ENCODE data around the gene UBAP2L.

Gene UBAP2L

GRCh38 chr1:154220071-154220969 is at the start of gene UBAP2L:
Gene UBAP2L (plus strand): TSS chr1:154220955. CDS start chr1:154225124, 4,169 bp downstream.
- DNase-seq: peak; percentile 98
- no peak for TF ChIP-seq CTCF (IDR thresholded peaks at IDR 0.05; ENCODE audit: low read depth, low read length, missing control alignments)
- in situ Hi-C loops (cut with HindIII; ENCODE audit: low pct_ligation_motif_present, low sequenced_read_pairs): no loop called here
- H3K36me3 ChIP-seq (replicated peaks): peaks cover 14% of the 10 kb centered on the region
- peak within 1 kb of the TSS; percentile 99 for H3K27ac ChIP-seq
- H3K4me3 ChIP-seq (ENCODE audit: low read depth, low read length): peak within 1 kb of the TSS; percentile 98
- H3K27me3 ChIP-seq (replicated peaks): no peaks in the 10 kb centered on the region

GRCh38 chr1:154171223-154171583 is 49.6 kb upstream of the UBAP2L start:
- Histone ChIP-seq H3K27ac (no peak overlapping the region), H3K27me3 (replicated peaks) (no peaks in the 10 kb centered on the region), H3K36me3 (replicated peaks) (peaks cover 89% of the 10 kb centered on the region), H3K4me3 (ENCODE audit: low read depth, low read length) (no peak overlapping the region)
- in situ Hi-C loops (cut with HindIII; ENCODE audit: low pct_ligation_motif_present, low sequenced_read_pairs): no loop called here
- no peak for TF ChIP-seq CTCF (IDR thresholded peaks at IDR 0.05; ENCODE audit: low read depth, low read length, missing control alignments)
- DNase-seq: no peak

- no peak for DNase-seq
- no peaks in the 10 kb centered on the region for H3K27me3 ChIP-seq (replicated peaks)
- in situ Hi-C loops (cut with HindIII; ENCODE audit: low pct_ligation_motif_present, low sequenced_read_pairs): no loop called here
- H3K36me3 ChIP-seq (replicated peaks): peaks cover 82% of the 10 kb centered on the region
- no peak overlapping the region for H3K4me3 ChIP-seq (ENCODE audit: low read depth, low read length)
- TF ChIP-seq CTCF (IDR thresholded peaks at IDR 0.05; ENCODE audit: low read depth, low read length, missing control alignments): no peak
- H3K27ac ChIP-seq: no peak overlapping the region
These were observed 48.9 kb upstream of the UBAP2L start for GRCh38 chr1:154171880-154172279.

GRCh38 chr1:154174654-154175053 is 46.1 kb upstream of the UBAP2L start:
- Histone ChIP-seq H3K27me3 (replicated peaks) (no peaks in the 10 kb centered on the region), H3K36me3 (replicated peaks) (peaks cover 68% of the 10 kb centered on the region), H3K27ac (no peak overlapping the region), H3K4me3 (ENCODE audit: low read depth, low read length) (no peak overlapping the region)
- TF ChIP-seq CTCF (IDR thresholded peaks at IDR 0.05; ENCODE audit: low read depth, low read length, missing control alignments): no peak
- no peak for DNase-seq
- in situ Hi-C loops (cut with HindIII; ENCODE audit: low pct_ligation_motif_present, low sequenced_read_pairs): no loop called here

- no peak for TF ChIP-seq CTCF (IDR thresholded peaks at IDR 0.05; ENCODE audit: low read depth, low read length, missing control alignments)
- DNase-seq: peak; percentile 52
- Histone ChIP-seq H3K27ac (no peak overlapping the region), H3K27me3 (replicated peaks) (no peaks in the 10 kb centered on the region), H3K4me3 (ENCODE audit: low read depth, low read length) (no peak overlapping the region), H3K36me3 (replicated peaks) (peaks cover 51% of the 10 kb centered on the region)
- in situ Hi-C loops (cut with HindIII; ENCODE audit: low pct_ligation_motif_present, low sequenced_read_pairs): no loop called here
These were observed 44.4 kb upstream of the UBAP2L start for GRCh38 chr1:154176337-154176736.
